Activated CD8-positive, alpha-beta memory T cell treated with anti-CD3 and anti-CD28 coated beads, Interleukin-2, amount 10 ng/mL, durations not matched to agents 7 days and 5 days (primary cell): ENCODE data around the gene OSGEP. TPM values are rescaled to one million over a fixed set of nuclear protein-coding genes. Genes with fewer than 3 reads are reported as not detected.
A peak's percentile ranks its signal among the peaks of the same experiment; 100 is the strongest.

Experiments
- ATAC-seq: fragments of 150-1000 bp; cut with Tn5 transposase; one replicate; pipeline ENCODE4 v1.10.0; 2021; ENCODE audit warnings: moderate library complexity
- CTCF ChIA-PET: fragments of 350-600 bp; sonication (Branson Sonifier 250); formaldehyde crosslinking; loops from one replicate; lab custom pipeline; 2021; ENCODE audit warnings: antibody characterized with exemption; lab: Charles Lee
- DNase-seq: peaks from one replicate; pipeline ENCODE4 v3.0.0-alpha.2; 2020
- H3K27ac Mint-ChIP-seq: one replicate; pipeline ENCODE4 v1.8.0; 2021; ENCODE audit warnings: mild to moderate bottlenecking, mixed read lengths
- H3K27me3 Mint-ChIP-seq: one replicate; pipeline ENCODE4 v1.8.0; 2021; ENCODE audit warnings: mixed read lengths
- H3K36me3 Mint-ChIP-seq: one replicate; pipeline ENCODE4 v1.8.0; 2021; ENCODE audit warnings: mild to moderate bottlenecking, mixed read lengths
- H3K4me1 Mint-ChIP-seq: one replicate; pipeline ENCODE4 v1.8.0; 2021; ENCODE audit warnings: mixed read lengths
- H3K4me3 Mint-ChIP-seq: one replicate; pipeline ENCODE4 v1.8.0; 2021; ENCODE audit warnings: mild to moderate bottlenecking, moderate library complexity, mixed read lengths
- H3K9me3 Mint-ChIP-seq: one replicate; pipeline ENCODE4 v1.8.0; 2022; ENCODE audit warnings: low read depth, mixed read lengths
- total RNA-seq, 2 experiments: library from RNA; stranded (reverse); gene quantifications; one replicate each; pipeline ENCODE4 v1.2.3, GENCODE V29; 2021

The OSGEP gene
- total RNA-seq, 2 experiments from 2014 or later = 42.8 to 53.0 TPM

- CTCF ChIA-PET = no interaction called here
- DNase-seq = no peak
- Mint-ChIP-seq H3K27me3 (no peaks in the 10 kb centered on the region), H3K9me3 (no peaks in the 10 kb centered on the region), H3K4me1 (peaks cover 18% of the 10 kb centered on the region), H3K27ac (no peak overlapping the region), H3K36me3 (no peaks in the 10 kb centered on the region), H3K4me3 (no peak overlapping the region)
- ATAC-seq = no peak
Observed at GRCh38 chr14:20418501-20418909, 36.1 kb downstream of the OSGEP start.

GRCh38 chr14:20417250-20418186 is 37.1 kb downstream of the OSGEP start:
- Mint-ChIP-seq H3K4me1 (peaks cover 18% of the 10 kb centered on the region), H3K9me3 (no peaks in the 10 kb centered on the region), H3K4me3 (no peak overlapping the region), H3K27ac (no peak overlapping the region), H3K36me3 (no peaks in the 10 kb centered on the region), H3K27me3 (no peaks in the 10 kb centered on the region)
- CTCF ChIA-PET = interaction anchor here (0.9 to 1.6 kb wide), 5 partner anchors 13 to 191 kb away, joined by 3 to 9 read pairs (median 4); partner anchors contain the start of genes APEX1 and OSGEP
- ATAC-seq = no peak
- no peak for DNase-seq

GRCh38 chr14:20416223-20416622 is 38.4 kb downstream of the OSGEP start:
- ATAC-seq (no peak), DNase-seq (no peak)
- H3K4me3 Mint-ChIP-seq = no peak overlapping the region
- peak overlapping the region; percentile 78 for H3K27ac Mint-ChIP-seq
- peaks cover 27% of the 10 kb centered on the region for H3K4me1 Mint-ChIP-seq
- H3K9me3 Mint-ChIP-seq = no peaks in the 10 kb centered on the region
- CTCF ChIA-PET = interaction anchor here (0.6 to 4.4 kb wide), 33 partner anchors 9 to 252 kb away, joined by 3 to 48 read pairs (median 5); partner anchors contain the start of genes APEX1, KLHL33, OSGEP and PARP2
- no peaks in the 10 kb centered on the region for H3K27me3 Mint-ChIP-seq
- peaks cover 4% of the 10 kb centered on the region for H3K36me3 Mint-ChIP-seq

DNA sequence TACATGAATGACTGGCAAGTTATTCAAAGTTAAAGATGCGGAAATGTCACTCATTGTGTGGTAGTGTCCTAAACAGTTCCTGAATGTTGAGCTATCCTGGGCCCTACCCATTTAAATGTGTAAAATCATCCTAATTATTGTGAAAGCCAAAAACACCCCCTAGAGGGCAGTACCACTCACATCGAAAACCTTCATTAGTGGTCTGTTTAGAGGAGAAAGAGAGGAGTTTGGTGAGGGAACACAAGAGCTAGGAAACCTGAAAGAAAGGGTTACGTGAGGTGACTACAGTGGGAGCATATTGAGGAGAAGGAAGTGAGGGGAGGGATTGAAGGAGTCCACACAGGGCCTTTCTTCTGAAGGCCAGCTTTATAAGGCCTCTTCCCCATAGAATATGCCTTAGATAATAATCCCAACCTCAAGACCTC is 38.8 kb downstream of the OSGEP start:
- peaks cover 32% of the 10 kb centered on the region for H3K4me1 Mint-ChIP-seq
- H3K36me3 Mint-ChIP-seq = peaks cover 6% of the 10 kb centered on the region
- peak overlapping the region; percentile 78 for H3K27ac Mint-ChIP-seq
- CTCF ChIA-PET = interaction anchor here (0.6 to 4.4 kb wide), 35 partner anchors 9 to 252 kb away, joined by 3 to 48 read pairs (median 5); partner anchors contain the start of genes APEX1, KLHL33, OSGEP and PARP2
- H3K27me3 Mint-ChIP-seq = no peaks in the 10 kb centered on the region
- peak; percentile 60 for DNase-seq
- ATAC-seq = peak; percentile 37
- no peaks in the 10 kb centered on the region for H3K9me3 Mint-ChIP-seq
- H3K4me3 Mint-ChIP-seq = no peak overlapping the region

GRCh38 chr14:20413744-20414082 is 40.9 kb downstream of the OSGEP start:
- CTCF ChIA-PET = interaction anchor here (0.6 to 4.4 kb wide), 16 partner anchors 9 to 200 kb away, joined by 3 to 48 read pairs (median 5); partner anchors contain the start of genes APEX1, OSGEP, PARP2 and PIP4P1
- Mint-ChIP-seq H3K4me1 (peaks cover 37% of the 10 kb centered on the region), H3K36me3 (peaks cover 12% of the 10 kb centered on the region), H3K4me3 (peak overlapping the region; percentile 94), H3K27me3 (no peaks in the 10 kb centered on the region), H3K9me3 (no peaks in the 10 kb centered on the region), H3K27ac (peak overlapping the region; percentile 97)
- ATAC-seq = peak; percentile 50
- DNase-seq = peak; percentile 63

DNA sequence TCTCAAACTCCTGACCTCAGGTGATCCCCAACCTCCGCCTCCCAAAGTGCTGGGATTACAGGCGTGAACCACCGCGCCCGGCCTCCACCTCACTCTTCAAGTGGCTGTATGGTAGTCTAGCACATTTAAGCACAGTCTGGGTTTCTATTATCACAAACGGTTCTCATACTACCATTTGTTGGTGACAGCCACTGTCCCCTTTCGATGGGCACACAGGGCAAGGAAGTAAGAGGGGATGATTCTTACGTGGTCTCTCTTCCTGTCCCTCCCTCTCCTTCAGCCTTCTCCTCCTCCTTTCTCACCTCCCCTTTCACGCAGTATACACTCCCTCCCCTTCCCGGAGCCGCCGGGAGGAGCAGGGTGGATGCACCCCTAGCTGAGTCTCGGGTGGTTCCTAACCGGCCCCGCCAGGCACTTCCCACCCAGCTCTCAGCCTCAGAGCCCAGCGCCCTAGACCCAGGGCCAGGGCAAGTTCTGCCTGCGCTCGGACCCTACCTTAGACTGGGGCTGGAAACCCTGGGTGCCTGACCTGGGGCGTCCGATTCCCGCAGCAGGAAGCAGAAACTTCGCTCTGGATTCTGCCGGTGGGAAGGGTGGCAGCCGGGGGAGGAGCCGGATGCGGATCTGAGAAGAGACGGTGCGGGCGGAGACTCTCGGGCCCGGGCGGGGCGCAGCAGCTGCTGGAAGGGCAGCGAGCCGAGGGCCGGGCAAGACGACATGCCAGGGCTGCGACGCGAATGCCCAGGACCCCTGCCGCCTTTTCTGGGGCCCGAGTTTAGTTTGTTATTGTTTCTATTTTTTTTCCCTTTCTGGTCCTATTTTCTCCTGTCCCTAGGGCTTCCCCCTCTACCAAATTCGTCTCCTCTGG is 41.5 kb downstream of the OSGEP start, which contains the start of gene TEP1:
Gene TEP1, minus strand, starts transcription at position 626 of the 868 bp plus-strand sequence. CDS start 5,062 bp downstream, outside the sequence.
- peaks cover 16% of the 10 kb centered on the region for H3K36me3 Mint-ChIP-seq
- DNase-seq (peak; percentile 86), ATAC-seq (peak; percentile 93)
- H3K27ac Mint-ChIP-seq = peak within 1 kb of the TSS; percentile 97
- H3K9me3 Mint-ChIP-seq = no peaks in the 10 kb centered on the region
- no peaks in the 10 kb centered on the region for H3K27me3 Mint-ChIP-seq
- peaks cover 37% of the 10 kb centered on the region for H3K4me1 Mint-ChIP-seq
- H3K4me3 Mint-ChIP-seq = peak within 1 kb of the TSS; percentile 94
- CTCF ChIA-PET = interaction anchor here (0.9 to 4.4 kb wide), 13 partner anchors 10 to 209 kb away, joined by 3 to 48 read pairs (median 5); partner anchors contain the start of genes APEX1, OSGEP, PARP2 and PIP4P1

DNA sequence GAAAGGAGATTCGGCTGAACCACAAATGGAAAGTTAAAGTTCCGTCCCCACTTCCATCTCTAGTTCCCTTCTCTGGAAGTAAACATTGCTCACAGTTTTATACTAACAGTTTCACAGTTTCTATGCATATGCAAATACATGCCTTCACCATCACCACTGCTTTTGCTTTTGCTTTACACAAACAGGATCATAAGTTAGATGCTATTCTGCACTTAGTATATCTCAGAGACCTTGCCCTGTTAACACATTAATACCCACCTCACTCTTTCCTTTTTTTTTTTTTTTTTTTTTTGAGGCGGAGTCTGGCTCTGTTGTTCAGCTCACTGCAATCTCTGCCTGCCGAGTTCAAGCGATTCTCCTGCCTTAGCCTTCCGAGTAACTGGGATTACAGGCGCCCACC is 42.2 kb downstream of the OSGEP start:
- ATAC-seq (peak; percentile 13), DNase-seq (no peak)
- Mint-ChIP-seq H3K36me3 (peaks cover 23% of the 10 kb centered on the region), H3K27me3 (no peaks in the 10 kb centered on the region), H3K27ac (peak overlapping the region; percentile 97), H3K4me1 (peaks cover 37% of the 10 kb centered on the region), H3K4me3 (peak overlapping the region; percentile 94), H3K9me3 (no peaks in the 10 kb centered on the region)
- CTCF ChIA-PET = interaction anchor here (1.1 to 4.4 kb wide), 6 partner anchors 50 to 210 kb away, joined by 3 to 48 read pairs (median 8); partner anchors contain the start of genes PARP2 and PIP4P1

- H3K4me1 Mint-ChIP-seq = peaks cover 35% of the 10 kb centered on the region
- DNase-seq = no peak
- H3K27ac Mint-ChIP-seq = no peak overlapping the region
- peaks cover 49% of the 10 kb centered on the region for H3K36me3 Mint-ChIP-seq
- H3K4me3 Mint-ChIP-seq = no peak overlapping the region
- ATAC-seq = no peak
- no peaks in the 10 kb centered on the region for H3K27me3 Mint-ChIP-seq
- CTCF ChIA-PET = no interaction called here
- H3K9me3 Mint-ChIP-seq = no peaks in the 10 kb centered on the region
Observed at GRCh38 chr14:20409226-20409625, 45.4 kb downstream of the OSGEP start.

DNA sequence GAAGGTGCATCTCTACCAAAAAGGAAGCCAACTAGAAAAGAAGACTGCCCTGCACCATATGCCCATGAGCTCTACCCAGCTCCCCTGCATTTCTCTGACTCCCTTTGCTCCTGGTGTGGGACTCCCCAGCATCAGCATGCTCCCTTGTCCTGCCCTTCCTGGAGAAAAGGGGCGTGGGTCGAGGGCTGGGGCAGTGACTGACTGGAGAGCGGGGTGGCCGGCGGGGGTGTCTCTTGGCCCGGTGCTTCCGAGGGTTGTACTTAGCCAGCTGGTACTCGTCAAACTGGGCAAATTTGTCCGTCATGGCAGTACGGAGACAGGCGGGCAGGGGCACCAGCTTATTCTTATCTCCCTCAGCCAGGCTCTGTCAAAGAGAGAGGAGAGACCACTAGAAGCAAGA is 51.1 kb downstream of the OSGEP start:
- Mint-ChIP-seq H3K27me3 (no peaks in the 10 kb centered on the region), H3K4me3 (no peak overlapping the region), H3K36me3 (peaks cover 74% of the 10 kb centered on the region), H3K27ac (no peak overlapping the region), H3K9me3 (no peaks in the 10 kb centered on the region), H3K4me1 (peaks cover 28% of the 10 kb centered on the region)
- ATAC-seq (no peak), DNase-seq (no peak)
- CTCF ChIA-PET = interaction anchor here (5.2 kb wide), 1 partner anchor 12 kb away, joined by 18 read pairs; no protein-coding TSS in a partner anchor

DNA sequence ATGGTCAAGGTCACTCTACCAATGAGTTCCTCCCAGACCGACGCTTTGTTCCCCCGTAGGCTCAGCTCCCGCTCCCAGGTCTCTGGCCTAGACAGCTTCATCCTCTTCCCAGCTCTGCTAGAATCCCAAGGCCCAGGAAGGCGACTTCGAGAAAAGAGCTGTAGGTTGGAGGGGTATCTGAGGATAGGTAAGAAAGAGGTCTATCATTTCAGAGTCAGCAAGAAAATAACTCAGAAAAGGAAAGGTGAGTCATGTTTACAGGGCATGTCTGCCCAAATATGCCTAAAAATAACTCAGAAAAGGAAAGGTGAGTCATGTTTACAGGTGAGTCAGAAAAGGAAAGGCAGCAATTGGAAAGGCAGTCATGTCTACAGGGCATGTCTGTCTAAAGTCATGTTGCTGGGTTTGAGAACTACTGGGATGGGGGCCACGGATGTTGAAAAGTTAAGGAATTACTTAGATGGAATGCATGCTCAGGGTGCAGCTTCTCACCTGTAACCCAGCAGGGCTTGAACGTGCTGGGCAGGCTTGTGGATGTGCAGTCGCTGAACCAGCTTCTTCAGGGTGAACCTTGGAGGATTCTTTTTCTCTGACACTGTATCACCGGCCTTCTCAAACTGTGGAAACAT is 53.5 kb downstream of the OSGEP start:
- DNase-seq (no peak), ATAC-seq (peak; percentile 86)
- CTCF ChIA-PET = interaction anchor here (1.4 to 1.5 kb wide), 2 partner anchors 13 to 61 kb away, joined by 5 read pairs; partner anchors contain the start of gene PIP4P1
- H3K4me1 Mint-ChIP-seq = peaks cover 30% of the 10 kb centered on the region
- peaks cover 63% of the 10 kb centered on the region for H3K36me3 Mint-ChIP-seq
- H3K27me3 Mint-ChIP-seq = no peaks in the 10 kb centered on the region
- H3K27ac Mint-ChIP-seq = peak overlapping the region; percentile 79
- H3K9me3 Mint-ChIP-seq = no peaks in the 10 kb centered on the region
- no peak overlapping the region for H3K4me3 Mint-ChIP-seq

DNA sequence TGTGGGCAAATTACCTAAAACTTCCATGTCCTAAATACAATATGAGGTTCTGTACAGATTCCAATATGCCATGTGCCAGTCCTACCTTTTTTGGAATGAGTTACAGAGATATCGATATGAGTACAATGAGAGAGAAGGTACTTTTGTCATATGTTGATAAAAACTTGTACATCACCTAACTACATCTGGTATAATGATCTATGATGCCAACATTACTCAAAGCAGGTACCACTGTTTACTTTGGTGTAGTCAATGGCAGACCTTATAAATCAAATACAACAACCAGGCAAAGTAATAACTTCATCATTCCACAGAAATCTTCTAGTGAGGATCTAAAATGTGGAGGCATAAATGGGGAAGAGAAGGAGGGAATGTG is 54.0 kb downstream of the OSGEP start:
- CTCF ChIA-PET = interaction anchor here (1.5 kb wide), 1 partner anchor 61 kb away, joined by 5 read pairs; the partner anchor contains the start of gene PIP4P1
- peaks cover 65% of the 10 kb centered on the region for H3K36me3 Mint-ChIP-seq
- H3K4me1 Mint-ChIP-seq = peaks cover 30% of the 10 kb centered on the region
- no peaks in the 10 kb centered on the region for H3K27me3 Mint-ChIP-seq
- no peaks in the 10 kb centered on the region for H3K9me3 Mint-ChIP-seq
- DNase-seq = no peak
- no peak for ATAC-seq
- H3K4me3 Mint-ChIP-seq = no peak overlapping the region
- H3K27ac Mint-ChIP-seq = peak overlapping the region; percentile 79

DNA sequence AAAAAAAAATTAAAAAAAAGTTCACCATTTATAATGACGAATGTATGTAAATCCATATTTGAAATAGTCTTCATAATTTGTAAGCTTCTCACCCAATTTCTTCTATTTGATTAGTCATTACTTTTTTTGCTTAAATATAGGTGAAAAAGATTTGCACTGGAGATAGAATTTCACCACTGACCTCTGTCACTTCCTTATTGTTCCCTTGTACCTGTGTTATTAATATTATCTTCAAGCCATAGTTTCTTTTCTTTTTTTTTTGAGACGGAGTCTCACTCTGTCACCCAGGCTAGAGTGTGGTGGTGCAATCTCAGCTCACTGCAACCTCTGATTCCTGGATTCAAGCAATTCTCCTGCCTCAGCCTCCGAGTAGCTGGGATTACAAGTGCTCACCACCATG is 57.1 kb downstream of the OSGEP start:
- Mint-ChIP-seq H3K9me3 (no peaks in the 10 kb centered on the region), H3K36me3 (peaks cover 46% of the 10 kb centered on the region), H3K4me1 (peaks cover 20% of the 10 kb centered on the region), H3K27me3 (no peaks in the 10 kb centered on the region), H3K27ac (no peak overlapping the region), H3K4me3 (no peak overlapping the region)
- ATAC-seq = no peak
- CTCF ChIA-PET = interaction anchor here (1.2 kb wide), 1 partner anchor 17 kb away, joined by 3 read pairs; no protein-coding TSS in a partner anchor
- DNase-seq = no peak
